GM20431 (cell line): ENCODE results near the gene NOTCH1.

Source experiments
- in situ Hi-C: fragments of 300-500 bp; cut with MseI, MboI; formaldehyde crosslinking; loops from one replicate; pipeline ENCODE4 v1.15.0; 2020; ENCODE audit warnings: low sequenced_read_pairs; ENCODE audit not compliant: unreplicated experiment

NOTCH1 gene

GRCh38 chr9:136507221-136507991 lies 38.4 kb downstream of the NOTCH1 start:
- in situ Hi-C loops, result no loop called here

GRCh38 chr9:136506425-136506824 lies 39.4 kb downstream of the NOTCH1 start:
- in situ Hi-C loops, result no loop called here

- in situ Hi-C loops, result no loop called here
These were observed 40.1 kb downstream of the NOTCH1 start for GRCh38 chr9:136505406-136506403.

GRCh38 chr9:136504512-136505348 lies 41.1 kb downstream of the NOTCH1 start:
- in situ Hi-C loops, result no loop called here

- in situ Hi-C loops, result no loop called here
These were observed 42.8 kb downstream of the NOTCH1 start for GRCh38 chr9:136502940-136503550.

GRCh38 chr9:136502196-136502595 lies 43.7 kb downstream of the NOTCH1 start:
- in situ Hi-C loops, result no loop called here

- in situ Hi-C loops, result no loop called here
These were observed 44.2 kb downstream of the NOTCH1 start for GRCh38 chr9:136501686-136502085.

- in situ Hi-C loops, result no loop called here
These were observed 45.6 kb downstream of the NOTCH1 start for GRCh38 chr9:136499935-136500910.

GRCh38 chr9:136499071-136499934 lies 46.5 kb downstream of the NOTCH1 start:
- in situ Hi-C loops, result no loop called here

GRCh38 chr9:136497916-136498695 lies 47.7 kb downstream of the NOTCH1 start:
- in situ Hi-C loops, result no loop called here

- in situ Hi-C loops, result no loop called here
These were observed 48.8 kb downstream of the NOTCH1 start for GRCh38 chr9:136496801-136497620.

GRCh38 chr9:136496181-136496580 lies 49.7 kb downstream of the NOTCH1 start:
- in situ Hi-C loops, result no loop called here

GRCh38 chr9:136495238-136495800 lies 50.5 kb downstream of the NOTCH1 start:
- in situ Hi-C loops, result no loop called here

GRCh38 chr9:136494531-136495215 lies 51.2 kb downstream of the NOTCH1 start:
- in situ Hi-C loops, result loop anchor here (5.0 kb wide), 1 partner anchor 128 kb away; no protein-coding TSS in a partner anchor

GRCh38 chr9:136494012-136494411 lies 51.8 kb downstream of the NOTCH1 start:
- in situ Hi-C loops, result loop anchor here (5.0 kb wide), 1 partner anchor 128 kb away; no protein-coding TSS in a partner anchor
